H1 (cell line): ENCODE measurements around the gene GPALPP1. TPM values are rescaled to one million over a fixed set of nuclear protein-coding genes. Genes with fewer than 3 reads are reported as not detected.

Experiments
- CHD1 ChIP-seq: IDR thresholded peaks from 2 replicates; pipeline ENCODE4 v1.6.1; 2012; ENCODE audit warnings: low read depth, low read length, improper control_type of control experiment
- HDAC2 ChIP-seq, 2 experiments: fragments of 300-600 bp in 1 of 2; sonication (generic) in 1 of 2; IDR thresholded peaks; 2 replicates each; pipeline ENCODE4 v1.6.1; 2011 to 2012; ENCODE audit warnings: low read depth in 2 of 2, low read length in 2 of 2, mild to moderate bottlenecking in 2 of 2, moderate library complexity in 2 of 2, borderline replicate concordance in 1 of 2, inconsistent platforms in 1 of 2
- PHF8 ChIP-seq: fragments of 200-600 bp; sonication (generic); conservative IDR thresholded peaks from 2 replicates; pipeline ENCODE4 v1.7.1; 2012; ENCODE audit warnings: low read depth, mild to moderate bottlenecking, inconsistent platforms, low read length, moderate library complexity
- RNF2 ChIP-seq: fragments of 200-900, 300-1000 bp; sonication (generic); IDR thresholded peaks from 2 replicates; pipeline ENCODE4 v1.7.1; 2016; ENCODE audit warnings: borderline replicate concordance, low read depth, mild to moderate bottlenecking, antibody characterized with exemption, low read length; ENCODE audit not compliant: poor library complexity, severe bottlenecking; ENCODE audit errors: missing control alignments
- SAP30 ChIP-seq: fragments of 300-600 bp; sonication (generic); IDR thresholded peaks from 2 replicates; pipeline ENCODE4 v1.7.1; 2012; ENCODE audit warnings: low read length, moderate library complexity, mild to moderate bottlenecking, inconsistent platforms; ENCODE audit not compliant: insufficient read depth, insufficient replicate concordance
- TBP ChIP-seq: IDR thresholded peaks from 2 replicates; pipeline ENCODE4 v1.6.1; 2011; ENCODE audit warnings: low read depth, low read length, improper control_type of control experiment
- polyA plus RNA-seq, 7 experiments: library from polyadenylated mRNA; depleted of rRNA in 3 of 7; stranded (reverse) in 5 of 7; unstranded in 2 of 7; fragments of >200 nt in 5 of 7; fragments of 200-250 nt in 2 of 7; gene quantifications; 1 replicate in 5 of 7; 2 replicates in 1 of 7; 4 replicates in 1 of 7; pipeline versions ENCODE4 v1.2.1 to v1.2.3, GENCODE V29; 2011 to 2013; ENCODE audit warnings: missing spikeins in 2 of 7, mixed read lengths in 2 of 7
- total RNA-seq: library from RNA; stranded (reverse); fragmentation: NEBNext Ultra II Directional; extraction: Animal tissue kit (Norgen Biotek cat#: 25700); gene quantifications from 2 replicates; pipeline ENCODE4 v1.2.1, GENCODE V29; 2021
- TF ChIP-seq, protein P1 (sequence below): fragments of 300-600 bp; sonication (generic); IDR thresholded peaks from 2 replicates; pipeline ENCODE4 v1.7.1; 2012; ENCODE audit warnings: low read length, moderate library complexity, mild to moderate bottlenecking, inconsistent platforms; ENCODE audit not compliant: insufficient replicate concordance

GPALPP1 gene
- total and polyA plus RNA-seq, 2 of the 8 experiments (the other 6 are each of a cell fraction or from before 2014, with no cell fraction given): 8.5 to 26.1 TPM

DNA sequence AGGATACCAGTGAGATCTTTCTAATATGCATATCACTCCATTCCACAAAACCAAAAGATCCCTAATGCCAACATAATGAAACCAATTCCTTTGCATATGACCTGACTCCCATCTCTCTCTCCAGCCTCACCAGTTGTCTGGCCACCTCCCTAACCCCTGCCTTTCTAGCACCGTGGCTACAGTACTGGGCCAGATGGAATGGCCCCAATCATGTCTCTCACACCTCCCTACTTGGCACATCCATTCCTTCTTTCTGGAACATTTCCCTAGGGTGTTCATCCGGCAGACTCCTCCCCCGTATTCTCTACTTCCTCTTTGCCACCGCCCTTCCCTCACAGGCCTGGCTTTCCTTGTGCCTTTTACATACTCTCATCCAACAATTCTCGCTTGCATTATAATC is 62.0 kb downstream of the GPALPP1 start (continued):
- TF ChIP-seq, protein P1, sequence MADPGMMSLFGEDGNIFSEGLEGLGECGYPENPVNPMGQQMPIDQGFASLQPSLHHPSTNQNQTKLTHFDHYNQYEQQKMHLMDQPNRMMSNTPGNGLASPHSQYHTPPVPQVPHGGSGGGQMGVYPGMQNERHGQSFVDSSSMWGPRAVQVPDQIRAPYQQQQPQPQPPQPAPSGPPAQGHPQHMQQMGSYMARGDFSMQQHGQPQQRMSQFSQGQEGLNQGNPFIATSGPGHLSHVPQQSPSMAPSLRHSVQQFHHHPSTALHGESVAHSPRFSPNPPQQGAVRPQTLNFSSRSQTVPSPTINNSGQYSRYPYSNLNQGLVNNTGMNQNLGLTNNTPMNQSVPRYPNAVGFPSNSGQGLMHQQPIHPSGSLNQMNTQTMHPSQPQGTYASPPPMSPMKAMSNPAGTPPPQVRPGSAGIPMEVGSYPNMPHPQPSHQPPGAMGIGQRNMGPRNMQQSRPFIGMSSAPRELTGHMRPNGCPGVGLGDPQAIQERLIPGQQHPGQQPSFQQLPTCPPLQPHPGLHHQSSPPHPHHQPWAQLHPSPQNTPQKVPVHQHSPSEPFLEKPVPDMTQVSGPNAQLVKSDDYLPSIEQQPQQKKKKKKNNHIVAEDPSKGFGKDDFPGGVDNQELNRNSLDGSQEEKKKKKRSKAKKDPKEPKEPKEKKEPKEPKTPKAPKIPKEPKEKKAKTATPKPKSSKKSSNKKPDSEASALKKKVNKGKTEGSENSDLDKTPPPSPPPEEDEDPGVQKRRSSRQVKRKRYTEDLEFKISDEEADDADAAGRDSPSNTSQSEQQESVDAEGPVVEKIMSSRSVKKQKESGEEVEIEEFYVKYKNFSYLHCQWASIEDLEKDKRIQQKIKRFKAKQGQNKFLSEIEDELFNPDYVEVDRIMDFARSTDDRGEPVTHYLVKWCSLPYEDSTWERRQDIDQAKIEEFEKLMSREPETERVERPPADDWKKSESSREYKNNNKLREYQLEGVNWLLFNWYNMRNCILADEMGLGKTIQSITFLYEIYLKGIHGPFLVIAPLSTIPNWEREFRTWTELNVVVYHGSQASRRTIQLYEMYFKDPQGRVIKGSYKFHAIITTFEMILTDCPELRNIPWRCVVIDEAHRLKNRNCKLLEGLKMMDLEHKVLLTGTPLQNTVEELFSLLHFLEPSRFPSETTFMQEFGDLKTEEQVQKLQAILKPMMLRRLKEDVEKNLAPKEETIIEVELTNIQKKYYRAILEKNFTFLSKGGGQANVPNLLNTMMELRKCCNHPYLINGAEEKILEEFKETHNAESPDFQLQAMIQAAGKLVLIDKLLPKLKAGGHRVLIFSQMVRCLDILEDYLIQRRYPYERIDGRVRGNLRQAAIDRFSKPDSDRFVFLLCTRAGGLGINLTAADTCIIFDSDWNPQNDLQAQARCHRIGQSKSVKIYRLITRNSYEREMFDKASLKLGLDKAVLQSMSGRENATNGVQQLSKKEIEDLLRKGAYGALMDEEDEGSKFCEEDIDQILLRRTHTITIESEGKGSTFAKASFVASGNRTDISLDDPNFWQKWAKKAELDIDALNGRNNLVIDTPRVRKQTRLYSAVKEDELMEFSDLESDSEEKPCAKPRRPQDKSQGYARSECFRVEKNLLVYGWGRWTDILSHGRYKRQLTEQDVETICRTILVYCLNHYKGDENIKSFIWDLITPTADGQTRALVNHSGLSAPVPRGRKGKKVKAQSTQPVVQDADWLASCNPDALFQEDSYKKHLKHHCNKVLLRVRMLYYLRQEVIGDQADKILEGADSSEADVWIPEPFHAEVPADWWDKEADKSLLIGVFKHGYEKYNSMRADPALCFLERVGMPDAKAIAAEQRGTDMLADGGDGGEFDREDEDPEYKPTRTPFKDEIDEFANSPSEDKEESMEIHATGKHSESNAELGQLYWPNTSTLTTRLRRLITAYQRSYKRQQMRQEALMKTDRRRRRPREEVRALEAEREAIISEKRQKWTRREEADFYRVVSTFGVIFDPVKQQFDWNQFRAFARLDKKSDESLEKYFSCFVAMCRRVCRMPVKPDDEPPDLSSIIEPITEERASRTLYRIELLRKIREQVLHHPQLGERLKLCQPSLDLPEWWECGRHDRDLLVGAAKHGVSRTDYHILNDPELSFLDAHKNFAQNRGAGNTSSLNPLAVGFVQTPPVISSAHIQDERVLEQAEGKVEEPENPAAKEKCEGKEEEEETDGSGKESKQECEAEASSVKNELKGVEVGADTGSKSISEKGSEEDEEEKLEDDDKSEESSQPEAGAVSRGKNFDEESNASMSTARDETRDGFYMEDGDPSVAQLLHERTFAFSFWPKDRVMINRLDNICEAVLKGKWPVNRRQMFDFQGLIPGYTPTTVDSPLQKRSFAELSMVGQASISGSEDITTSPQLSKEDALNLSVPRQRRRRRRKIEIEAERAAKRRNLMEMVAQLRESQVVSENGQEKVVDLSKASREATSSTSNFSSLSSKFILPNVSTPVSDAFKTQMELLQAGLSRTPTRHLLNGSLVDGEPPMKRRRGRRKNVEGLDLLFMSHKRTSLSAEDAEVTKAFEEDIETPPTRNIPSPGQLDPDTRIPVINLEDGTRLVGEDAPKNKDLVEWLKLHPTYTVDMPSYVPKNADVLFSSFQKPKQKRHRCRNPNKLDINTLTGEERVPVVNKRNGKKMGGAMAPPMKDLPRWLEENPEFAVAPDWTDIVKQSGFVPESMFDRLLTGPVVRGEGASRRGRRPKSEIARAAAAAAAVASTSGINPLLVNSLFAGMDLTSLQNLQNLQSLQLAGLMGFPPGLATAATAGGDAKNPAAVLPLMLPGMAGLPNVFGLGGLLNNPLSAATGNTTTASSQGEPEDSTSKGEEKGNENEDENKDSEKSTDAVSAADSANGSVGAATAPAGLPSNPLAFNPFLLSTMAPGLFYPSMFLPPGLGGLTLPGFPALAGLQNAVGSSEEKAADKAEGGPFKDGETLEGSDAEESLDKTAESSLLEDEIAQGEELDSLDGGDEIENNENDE: no peak
- TF ChIP-seq SAP30: no peak
- TF ChIP-seq RNF2: no peak
- no peak for TF ChIP-seq PHF8
- TF ChIP-seq HDAC2 (IDR thresholded peaks at IDR 0.05; ENCODE audit: borderline replicate concordance in 1 of 2, low read depth in 2 of 2, low read length in 2 of 2): no peak
- TF ChIP-seq TBP: no peak
- TF ChIP-seq CHD1: no peak
